ENCODE data around the gene SLC34A3. TPM values are rescaled to one million over a fixed set of nuclear protein-coding genes. Genes with fewer than 3 reads are reported as not detected.

SLC34A3 gene
- total RNA-seq, 1 experiment from 2014 or later: not detected

DNA sequence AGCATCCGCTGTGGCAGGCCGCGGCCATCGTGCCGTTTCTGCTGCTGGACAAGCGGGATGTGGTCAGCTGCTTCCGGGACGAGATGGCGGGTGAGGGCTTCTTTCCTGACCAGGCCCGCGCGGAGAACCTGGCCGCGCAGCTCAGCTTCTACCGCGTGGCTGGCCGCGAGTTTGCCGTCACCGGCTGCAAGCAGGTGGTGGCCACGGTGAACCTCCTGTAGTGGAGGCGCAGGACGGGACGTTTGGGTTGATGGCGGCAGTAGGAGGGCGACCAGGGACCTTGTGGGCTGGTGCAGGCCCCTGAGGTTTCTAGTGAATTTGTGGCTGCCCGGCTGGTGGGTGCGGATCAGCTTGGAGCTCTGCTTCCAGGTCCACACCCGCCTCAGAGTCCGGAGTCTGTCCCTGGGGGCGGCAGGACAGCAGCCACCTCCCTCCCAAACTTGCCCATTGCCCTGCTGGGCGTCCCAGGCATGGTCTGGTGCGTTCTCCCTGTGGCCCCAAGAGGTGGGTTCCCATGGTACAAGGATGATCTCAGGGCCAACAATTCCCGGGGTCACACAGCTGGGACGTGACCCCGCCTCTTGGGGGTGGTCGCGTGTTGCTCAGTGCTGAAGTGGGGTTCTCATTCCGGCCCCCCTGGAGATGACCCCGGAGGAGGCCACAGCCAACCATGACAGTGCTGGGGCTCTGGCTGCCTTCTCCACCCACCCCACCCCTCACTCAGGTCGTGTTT is 49.2 kb downstream of the SLC34A3 start:
- H3K4me1 Mint-ChIP-seq (ENCODE audit: insufficient read depth, unreplicated experiment): peaks cover 12% of the 10 kb centered on the region
- DNase-seq (ENCODE audit: unreplicated experiment): no peak
- BruUV-seq (replicated peaks): no TSS peak
- H3K9me3 Mint-ChIP-seq (ENCODE audit: unreplicated experiment): no peaks in the 10 kb centered on the region
- ChIA-PET CTCF (no interaction called here), POLR2A (no interaction called here)
- no peak for TF ChIP-seq CTCF (IDR thresholded peaks at IDR 0.05; ENCODE audit: unreplicated experiment)
- H3K27me3 Mint-ChIP-seq (ENCODE audit: insufficient read depth, unreplicated experiment): no peaks in the 10 kb centered on the region
- H3K27ac Mint-ChIP-seq (ENCODE audit: low read depth, unreplicated experiment): no peak overlapping the region
- H3K36me3 Mint-ChIP-seq (ENCODE audit: insufficient read depth, unreplicated experiment): peaks cover 13% of the 10 kb centered on the region
- no peak overlapping the region for H3K4me3 Mint-ChIP-seq (ENCODE audit: unreplicated experiment)
- intact Hi-C loops (cut with micrococcal nuclease): no loop called here

DNA sequence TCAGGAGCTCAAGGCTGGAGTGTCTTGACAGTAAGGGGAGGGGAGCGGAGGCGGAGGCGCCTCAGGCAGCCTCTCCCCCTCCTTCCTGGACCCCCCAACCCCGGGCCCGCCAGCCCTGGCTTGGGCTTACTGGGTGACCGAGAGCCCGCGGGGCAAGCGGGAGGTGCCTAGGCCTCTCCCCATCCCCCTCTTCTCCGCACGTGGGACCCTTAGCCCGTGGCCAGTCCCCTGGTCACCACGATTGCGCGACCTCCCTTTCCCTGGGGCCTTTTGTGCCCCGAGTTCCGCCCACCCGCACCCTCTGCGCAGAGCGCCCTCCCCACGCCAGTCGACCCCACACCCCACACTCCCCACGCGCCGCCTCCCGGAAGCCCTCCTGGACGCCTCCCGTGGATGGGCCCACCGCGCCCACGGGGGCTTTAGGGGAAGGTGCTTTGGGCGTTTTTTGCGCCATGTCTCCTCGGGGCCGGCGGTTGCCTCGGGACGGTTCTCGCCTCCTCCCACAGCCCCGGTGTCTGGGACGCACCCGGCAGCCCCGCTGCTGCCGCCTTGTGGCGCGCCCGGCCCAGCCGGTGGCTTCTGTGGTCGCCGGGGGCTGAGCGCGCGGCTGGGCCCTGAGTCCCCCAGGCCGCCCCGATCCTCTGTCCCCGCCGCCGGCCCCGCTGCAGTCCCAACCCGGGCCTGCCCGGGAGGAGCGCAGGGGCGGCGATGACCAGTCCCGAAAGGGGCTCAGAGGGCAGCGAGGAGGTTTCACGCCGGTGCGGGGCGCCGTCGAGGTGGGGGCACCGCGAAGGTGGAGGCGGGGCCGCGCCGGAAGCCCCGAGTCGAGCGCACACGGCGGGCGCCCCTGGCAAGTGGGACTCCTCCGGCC is 50.0 kb downstream of the SLC34A3 start:
- no peak for TF ChIP-seq CTCF (IDR thresholded peaks at IDR 0.05; ENCODE audit: unreplicated experiment)
- H3K27me3 Mint-ChIP-seq (ENCODE audit: insufficient read depth, unreplicated experiment): no peaks in the 10 kb centered on the region
- H3K4me3 Mint-ChIP-seq (ENCODE audit: unreplicated experiment): no peak overlapping the region
- no peak for DNase-seq (ENCODE audit: unreplicated experiment)
- peaks cover 12% of the 10 kb centered on the region for H3K4me1 Mint-ChIP-seq (ENCODE audit: insufficient read depth, unreplicated experiment)
- POLR2A ChIA-PET: no interaction called here
- no TSS peak for BruUV-seq (replicated peaks)
- no peaks in the 10 kb centered on the region for H3K9me3 Mint-ChIP-seq (ENCODE audit: unreplicated experiment)
- CTCF ChIA-PET: no interaction called here
- peaks cover 13% of the 10 kb centered on the region for H3K36me3 Mint-ChIP-seq (ENCODE audit: insufficient read depth, unreplicated experiment)
- intact Hi-C loops (cut with micrococcal nuclease): no loop called here
- H3K27ac Mint-ChIP-seq (ENCODE audit: low read depth, unreplicated experiment): no peak overlapping the region

GRCh38 chr9:137281345-137282116 is 50.8 kb downstream of the SLC34A3 start:
- Mint-ChIP-seq H3K36me3 (ENCODE audit: insufficient read depth, unreplicated experiment) (peaks cover 13% of the 10 kb centered on the region), H3K27ac (ENCODE audit: low read depth, unreplicated experiment) (no peak overlapping the region), H3K4me1 (ENCODE audit: insufficient read depth, unreplicated experiment) (peaks cover 12% of the 10 kb centered on the region), H3K9me3 (ENCODE audit: unreplicated experiment) (no peaks in the 10 kb centered on the region), H3K4me3 (ENCODE audit: unreplicated experiment) (no peak overlapping the region), H3K27me3 (ENCODE audit: insufficient read depth, unreplicated experiment) (no peaks in the 10 kb centered on the region)
- no TSS peak for BruUV-seq (replicated peaks)
- CTCF ChIA-PET: interaction anchor here (1.2 kb wide), 1 partner anchor 164 kb away, joined by 3 read pairs; no protein-coding TSS in a partner anchor
- no peak for TF ChIP-seq CTCF (IDR thresholded peaks at IDR 0.05; ENCODE audit: unreplicated experiment)
- intact Hi-C loops (cut with micrococcal nuclease): no loop called here
- DNase-seq (ENCODE audit: unreplicated experiment): no peak
- POLR2A ChIA-PET: no interaction called here

Other genes starting within 250 kb of the SLC34A3 start
- not detected in 2 replicates for gene LCNL1, start 247.9 kb upstream of the SLC34A3 start, total RNA-seq (2022)
- 43.6 and 57.9 TPM in 2 replicates for gene PAXX, start 238.5 kb upstream of the SLC34A3 start, total RNA-seq (2022)
- 1.2 and 4.2 TPM in 2 replicates for gene CLIC3, start 234.3 kb upstream of the SLC34A3 start, total RNA-seq (2022)
- gene ABCA2, start 202.7 kb upstream of the SLC34A3 start, total RNA-seq (2022): 20.0 and 21.7 TPM in 2 replicates
- 0.12 TPM in 1 of 2 replicates, not detected in the other for gene FUT7, start 198.8 kb upstream of the SLC34A3 start, total RNA-seq (2022)
- gene NPDC1, start 184.7 kb upstream of the SLC34A3 start, total RNA-seq (2022): 161 and 171 TPM in 2 replicates
- gene ENTPD2, start 176.8 kb upstream of the SLC34A3 start, total RNA-seq (2022): 13.4 and 31.5 TPM in 2 replicates
- gene SAPCD2, start 160.3 kb upstream of the SLC34A3 start, total RNA-seq (2022): 5.7 and 15.7 TPM in 2 replicates
- 1.0 and 3.7 TPM in 2 replicates for gene UAP1L1, start 153.4 kb upstream of the SLC34A3 start, total RNA-seq (2022)
- 46.5 and 49.1 TPM in 2 replicates for gene MAN1B1, start 143.9 kb upstream of the SLC34A3 start, total RNA-seq (2022)
- gene DPP7, start 116.2 kb upstream of the SLC34A3 start, total RNA-seq (2022): 139 and 157 TPM in 2 replicates
- 0.61 and 1.4 TPM in 2 replicates for gene GRIN1, start 91.7 kb upstream of the SLC34A3 start, total RNA-seq (2022)
- gene LRRC26, start 60.9 kb upstream of the SLC34A3 start, total RNA-seq (2022): not detected in 2 replicates
- not detected in 2 replicates for gene TMEM210, start 58.8 kb upstream of the SLC34A3 start, total RNA-seq (2022)
- gene ANAPC2, start 42.3 kb upstream of the SLC34A3 start, total RNA-seq (2022): 42.1 and 43.6 TPM in 2 replicates
- gene SSNA1, start 42.2 kb upstream of the SLC34A3 start, total RNA-seq (2022): 81.4 and 82.6 TPM in 2 replicates
- gene TPRN, start 30.2 kb upstream of the SLC34A3 start, total RNA-seq (2022): 12.6 and 13.4 TPM in 2 replicates
- gene TMEM203, start 25.3 kb upstream of the SLC34A3 start, total RNA-seq (2022): 31.4 and 35.6 TPM in 2 replicates
- 16.6 and 18.0 TPM in 2 replicates for gene NDOR1, start 25.2 kb upstream of the SLC34A3 start, total RNA-seq (2022)
- gene RNF208, start 8.7 kb upstream of the SLC34A3 start, total RNA-seq (2022): 2.5 and 3.1 TPM in 2 replicates
- 1.4 and 1.8 TPM in 2 replicates for gene CYSRT1, start 5.7 kb upstream of the SLC34A3 start, total RNA-seq (2022)
- gene RNF224, start 3.4 kb upstream of the SLC34A3 start, total RNA-seq (2022): 0.16 and 0.44 TPM in 2 replicates
- gene TUBB4B, start 10.4 kb downstream of the SLC34A3 start, total RNA-seq (2022): 171 and 180 TPM in 2 replicates
- not detected in 2 replicates for gene STPG3, start 20.4 kb downstream of the SLC34A3 start, total RNA-seq (2022)
- gene NELFB, start 24.4 kb downstream of the SLC34A3 start, total RNA-seq (2022): 38.0 and 40.5 TPM in 2 replicates
- 20.6 and 21.9 TPM in 2 replicates for gene TOR4A, start 46.8 kb downstream of the SLC34A3 start, total RNA-seq (2022)
- 1.4 and 2.2 TPM in 2 replicates for gene NRARP, start 71.4 kb downstream of the SLC34A3 start, total RNA-seq (2022)
- 17.1 and 23.9 TPM in 2 replicates for gene EXD3, start 192.3 kb downstream of the SLC34A3 start, total RNA-seq (2022)
- 8.2 and 8.9 TPM in 2 replicates for gene NOXA1, start 192.5 kb downstream of the SLC34A3 start, total RNA-seq (2022)
- not detected in 2 replicates for gene ENTPD8, start 210.5 kb downstream of the SLC34A3 start, total RNA-seq (2022)
- gene NSMF, start 228.4 kb downstream of the SLC34A3 start, total RNA-seq (2022): 37.8 and 43.1 TPM in 2 replicates

Data from MCF 10A (cell line).